Lower lobe of right lung (tissue), 2 donors: ENCODE data around the gene SLC45A2. TPM values are rescaled to one million over a fixed set of nuclear protein-coding genes. Genes with fewer than 3 reads are reported as not detected.
"Not testable (repeated sequence)": the region's sequence is repeated elsewhere in the genome, so short reads cannot be mapped to it uniquely, and the experiment has no call there.

Source experiments
- ATAC-seq, 2 donors: fragments of 200-7000 bp; cut with Tn5 transposase; one replicate each; pipeline ENCODE4 v1.9.1; 2020 to 2022; ENCODE audit warnings: mild to moderate bottlenecking in 2 of 2, moderate library complexity in 2 of 2
- DNase-seq: peaks from one replicate; pipeline ENCODE4 v3.0.0-alpha.2; 2020
- H3K27ac ChIP-seq: fragments of 200-600 bp; one replicate; pipeline ENCODE4 v1.8.0; 2022
- H3K27me3 ChIP-seq: fragments of 200-600 bp; one replicate; pipeline ENCODE4 v1.8.0; 2022; ENCODE audit warnings: low read depth
- H3K36me3 ChIP-seq: fragments of 200-600 bp; one replicate; pipeline ENCODE4 v1.8.0; 2022; ENCODE audit warnings: mild to moderate bottlenecking
- H3K4me1 ChIP-seq: fragments of 200-600 bp; one replicate; pipeline ENCODE4 v1.8.0; 2022
- H3K4me3 ChIP-seq: fragments of 200-600 bp; one replicate; pipeline ENCODE4 v1.8.0; 2022; ENCODE audit warnings: mild to moderate bottlenecking
- H3K9me3 ChIP-seq: fragments of 200-600 bp; one replicate; pipeline ENCODE4 v1.8.0; 2022
- intact Hi-C: fragments of 100-400 bp; cut with DNase I; formaldehyde crosslinking; loops from one replicate; pipeline ENCODE4 v1.11.0; 2022
- total RNA-seq: library from RNA; stranded (reverse); fragmentation: NEBNext Ultra II Directional; extraction: Animal tissue kit (Norgen Biotek cat#: 25700); gene quantifications from one replicate; pipeline ENCODE4 v1.2.1, GENCODE V29; 2021
- TF ChIP-seq, protein P1 (sequence below): fragments of 200-600 bp; IDR thresholded peaks from one replicate; pipeline ENCODE4 v1.8.0; 2022; ENCODE audit warnings: antibody characterized with exemption, mild to moderate bottlenecking
- donor health status: DM: no; HTN: yes; CAD: no; lungs with severe emphysema.

The SLC45A2 gene
- total RNA-seq, 1 donor from 2014 or later: not detected

DNA sequence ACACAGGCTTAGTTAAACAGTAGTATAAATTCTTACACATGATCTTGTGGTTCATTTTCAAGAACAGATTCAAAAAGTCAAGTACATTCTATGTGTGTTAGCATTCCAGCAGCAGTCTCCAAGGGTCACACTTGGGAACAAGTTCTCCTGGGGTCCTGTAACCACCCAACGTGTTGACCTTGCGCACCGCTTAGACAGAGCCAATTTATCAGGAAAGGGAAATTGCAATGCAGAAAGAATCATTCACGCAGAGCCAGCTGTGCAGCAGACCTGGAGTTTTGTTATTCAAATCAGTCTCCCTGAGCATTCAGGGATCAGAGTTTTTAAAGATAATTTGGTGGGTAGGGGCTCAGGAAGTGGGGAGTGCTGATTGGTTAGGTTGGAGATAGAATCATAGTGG is 56.8 kb downstream of the SLC45A2 start:
- Histone ChIP-seq H3K4me1 (no peaks in the 10 kb centered on the region), H3K36me3 (no peaks in the 10 kb centered on the region), H3K27me3 (no peaks in the 10 kb centered on the region), H3K9me3 (no peaks in the 10 kb centered on the region), H3K4me3 (no peak overlapping the region), H3K27ac (no peak overlapping the region)
- DNase-seq (no peak), ATAC-seq (no peak)
- intact Hi-C loops: no loop called here
- TF ChIP-seq, protein P1, sequence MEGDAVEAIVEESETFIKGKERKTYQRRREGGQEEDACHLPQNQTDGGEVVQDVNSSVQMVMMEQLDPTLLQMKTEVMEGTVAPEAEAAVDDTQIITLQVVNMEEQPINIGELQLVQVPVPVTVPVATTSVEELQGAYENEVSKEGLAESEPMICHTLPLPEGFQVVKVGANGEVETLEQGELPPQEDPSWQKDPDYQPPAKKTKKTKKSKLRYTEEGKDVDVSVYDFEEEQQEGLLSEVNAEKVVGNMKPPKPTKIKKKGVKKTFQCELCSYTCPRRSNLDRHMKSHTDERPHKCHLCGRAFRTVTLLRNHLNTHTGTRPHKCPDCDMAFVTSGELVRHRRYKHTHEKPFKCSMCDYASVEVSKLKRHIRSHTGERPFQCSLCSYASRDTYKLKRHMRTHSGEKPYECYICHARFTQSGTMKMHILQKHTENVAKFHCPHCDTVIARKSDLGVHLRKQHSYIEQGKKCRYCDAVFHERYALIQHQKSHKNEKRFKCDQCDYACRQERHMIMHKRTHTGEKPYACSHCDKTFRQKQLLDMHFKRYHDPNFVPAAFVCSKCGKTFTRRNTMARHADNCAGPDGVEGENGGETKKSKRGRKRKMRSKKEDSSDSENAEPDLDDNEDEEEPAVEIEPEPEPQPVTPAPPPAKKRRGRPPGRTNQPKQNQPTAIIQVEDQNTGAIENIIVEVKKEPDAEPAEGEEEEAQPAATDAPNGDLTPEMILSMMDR: no peak

DNA sequence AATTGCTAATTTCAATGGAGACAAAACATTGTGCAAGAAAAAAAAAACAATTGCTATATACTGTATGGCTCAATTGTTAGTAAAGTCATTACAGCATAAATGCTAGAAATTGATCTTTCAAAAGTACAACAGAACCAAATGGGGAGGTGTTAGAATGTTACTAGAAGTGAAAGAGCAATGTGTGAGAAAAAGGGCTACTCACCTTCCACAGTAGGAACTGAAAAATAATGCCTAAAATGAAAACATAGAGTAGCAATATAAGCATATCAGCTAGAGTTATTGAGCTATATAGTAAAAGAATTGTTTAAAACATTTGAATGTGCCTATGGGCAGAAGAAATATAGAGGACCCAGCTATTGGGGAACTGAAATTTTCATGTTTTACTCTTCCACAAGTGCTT is 59.2 kb downstream of the SLC45A2 start:
- H3K4me3 ChIP-seq: no peak overlapping the region
- no peaks in the 10 kb centered on the region for H3K36me3 ChIP-seq
- TF ChIP-seq, protein P1: no peak
- no peak for DNase-seq
- no peaks in the 10 kb centered on the region for H3K4me1 ChIP-seq
- ATAC-seq: no peak
- no peak overlapping the region for H3K27ac ChIP-seq
- H3K9me3 ChIP-seq: no peaks in the 10 kb centered on the region
- H3K27me3 ChIP-seq: no peaks in the 10 kb centered on the region
- intact Hi-C loops: no loop called here

DNA sequence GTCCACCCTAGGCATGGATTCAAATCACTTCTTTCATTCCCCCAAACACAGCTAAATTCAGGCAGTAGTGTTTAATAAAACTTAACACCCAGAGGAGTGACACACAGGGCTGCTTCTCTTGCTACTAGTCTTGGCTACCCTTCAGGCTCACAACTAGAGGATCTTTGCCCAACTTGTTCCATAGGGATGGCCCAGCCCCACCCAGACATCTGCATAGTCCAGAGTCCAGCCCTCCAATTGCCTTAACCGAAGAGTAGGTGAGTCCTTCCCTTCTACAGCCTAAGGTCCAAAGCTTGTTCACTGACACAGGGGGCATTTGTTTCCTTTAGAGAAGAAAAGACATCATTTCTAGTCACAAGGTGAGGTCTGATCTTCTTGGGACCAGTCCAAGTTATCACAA is 63.5 kb downstream of the SLC45A2 start:
- intact Hi-C loops: no loop called here
- peaks cover 3% of the 10 kb centered on the region for H3K9me3 ChIP-seq
- no peak for DNase-seq
- no peaks in the 10 kb centered on the region for H3K27me3 ChIP-seq
- H3K4me3 ChIP-seq: no peak overlapping the region
- H3K36me3 ChIP-seq: no peaks in the 10 kb centered on the region
- H3K27ac ChIP-seq: no peak overlapping the region
- no peaks in the 10 kb centered on the region for H3K4me1 ChIP-seq
- TF ChIP-seq, protein P1: no peak
- ATAC-seq: no peak

DNA sequence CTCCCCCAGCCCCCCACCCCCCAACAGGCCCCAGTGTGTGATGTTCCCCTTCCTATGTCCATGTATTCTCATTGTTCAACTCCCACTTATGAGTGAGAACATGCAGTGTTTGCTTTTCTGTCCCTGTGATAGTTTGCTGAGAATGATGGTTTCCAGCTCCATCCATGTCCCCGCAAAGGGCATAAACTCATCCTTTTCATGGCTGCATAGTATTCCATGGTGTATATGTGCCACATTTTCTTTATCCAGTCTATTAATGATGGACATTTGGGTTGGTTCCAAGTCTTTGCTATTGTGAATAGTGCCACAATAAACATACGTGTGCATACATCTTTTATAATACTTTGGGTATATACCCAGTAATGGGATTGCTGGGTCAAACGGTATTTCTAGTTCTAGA is 69.6 kb downstream of the SLC45A2 start:
- intact Hi-C loops, H3K9me3 ChIP-seq, H3K4me1 ChIP-seq, H3K27ac ChIP-seq, H3K4me3 ChIP-seq, ATAC-seq, H3K27me3 ChIP-seq, DNase-seq, H3K36me3 ChIP-seq: not testable (repeated sequence)

DNA sequence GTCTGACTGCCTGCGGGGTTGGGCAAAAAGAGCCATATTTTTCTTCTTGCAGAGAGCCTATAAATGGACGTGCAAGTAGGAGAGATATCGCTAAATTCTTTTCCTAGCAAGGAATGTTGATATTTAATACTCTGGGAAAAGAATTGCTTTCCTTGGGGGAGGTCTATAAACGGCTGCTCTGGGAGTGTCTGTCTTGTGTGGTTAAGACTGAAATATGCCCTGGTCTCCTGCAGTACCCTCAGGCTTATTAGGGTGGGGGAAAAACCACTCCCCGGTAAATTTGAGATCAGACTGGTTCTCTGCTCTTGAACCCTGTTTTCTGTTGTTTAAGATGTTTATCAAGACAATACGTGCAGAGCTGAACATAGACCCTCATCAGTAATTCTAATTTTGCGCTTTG is 78.2 kb downstream of the SLC45A2 start:
- ATAC-seq, DNase-seq: not testable (repeated sequence)

DNA sequence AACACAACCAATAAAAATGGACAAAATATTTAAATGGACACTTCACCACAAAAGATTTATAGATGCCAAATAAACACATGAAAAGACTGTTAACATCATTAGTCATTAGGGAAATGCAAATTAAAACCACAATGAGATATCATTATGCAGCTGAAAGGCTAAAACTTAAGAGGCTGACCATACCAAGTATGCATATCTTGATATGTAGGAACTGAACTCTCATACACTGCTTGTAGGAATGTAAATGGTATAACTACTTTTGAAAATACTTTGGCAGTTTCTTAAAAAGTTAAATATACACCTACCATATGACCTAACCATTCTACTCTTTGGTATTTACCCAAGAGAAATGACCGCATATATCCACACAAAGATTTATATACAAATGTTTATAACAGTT is 79.1 kb downstream of the SLC45A2 start:
- intact Hi-C loops: no loop called here
- H3K27ac ChIP-seq: no peak overlapping the region
- H3K36me3 ChIP-seq: no peaks in the 10 kb centered on the region
- TF ChIP-seq, protein P1: no peak
- no peaks in the 10 kb centered on the region for H3K4me1 ChIP-seq
- ATAC-seq: no peak
- no peak overlapping the region for H3K4me3 ChIP-seq
- H3K9me3 ChIP-seq: peaks cover 25% of the 10 kb centered on the region
- peaks cover 3% of the 10 kb centered on the region for H3K27me3 ChIP-seq
- DNase-seq: no peak

More for the DNA sequence above, 78.2 kb downstream of the SLC45A2 start:
- H3K4me1 ChIP-seq, H3K27me3 ChIP-seq, H3K36me3 ChIP-seq, intact Hi-C loops, H3K27ac ChIP-seq, H3K4me3 ChIP-seq: not testable (repeated sequence)
- peaks cover 25% of the 10 kb centered on the region for H3K9me3 ChIP-seq

DNA sequence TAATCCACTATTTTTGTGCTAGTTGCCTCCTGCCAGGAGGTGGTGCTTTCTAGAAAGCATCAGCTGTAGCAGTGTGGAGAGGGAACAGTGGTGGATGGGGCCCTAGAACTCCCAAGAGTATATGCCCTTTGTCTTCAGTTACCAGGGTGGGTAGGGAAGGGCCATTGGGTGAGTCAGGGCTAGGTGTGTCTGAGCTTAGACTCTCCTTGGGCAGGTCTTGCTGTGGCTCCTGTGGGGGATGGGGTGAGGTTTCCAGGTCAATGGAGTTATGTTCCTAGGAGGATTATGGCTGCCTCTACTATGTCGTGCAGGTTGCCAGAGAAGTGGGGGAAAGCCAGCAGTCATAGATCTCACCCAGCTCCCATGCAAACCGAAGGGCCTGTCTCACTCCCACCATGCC is 81.4 kb downstream of the SLC45A2 start:
- no peak for DNase-seq
- intact Hi-C loops: no loop called here

More for the DNA sequence above, 81.4 kb downstream of the SLC45A2 start:
- Histone ChIP-seq H3K9me3 (peaks cover 25% of the 10 kb centered on the region), H3K4me1 (no peaks in the 10 kb centered on the region), H3K36me3 (no peaks in the 10 kb centered on the region), H3K27ac (no peak overlapping the region), H3K27me3 (peaks cover 3% of the 10 kb centered on the region), H3K4me3 (no peak overlapping the region)
- TF ChIP-seq, protein P1: no peak
- no peak for ATAC-seq
